GM18873 (cell line): ENCODE results near the gene NEBL.

Experiments used
- ATAC-seq: cut with Tn5 transposase; IDR thresholded peaks from one replicate; pipeline ENCODE4 v1.9.1; 2021; ENCODE audit warnings: mild to moderate bottlenecking, moderate library complexity, moderate number of reproducible peaks; ENCODE audit not compliant: unreplicated experiment, low FRiP score

The NEBL gene

DNA sequence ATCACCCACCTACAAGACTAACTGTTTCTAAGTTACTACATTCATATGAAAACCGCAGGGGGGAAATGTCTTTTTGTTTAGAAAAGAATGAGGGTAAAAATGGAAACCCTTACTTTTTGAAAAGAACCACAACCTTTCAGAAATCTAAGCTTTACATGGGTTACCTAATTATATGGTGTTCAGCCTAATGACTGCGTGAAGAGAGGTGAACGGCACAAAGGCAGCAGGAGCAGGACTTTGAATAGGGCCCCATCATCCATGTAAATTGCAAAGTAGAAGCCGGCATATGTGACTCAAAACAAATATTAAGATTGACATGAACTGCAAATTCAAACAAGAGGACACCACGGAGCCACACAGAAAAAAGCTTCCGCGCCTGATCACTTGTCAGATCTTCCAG is 25.1 kb downstream of the NEBL start:
- no peak for ATAC-seq

DNA sequence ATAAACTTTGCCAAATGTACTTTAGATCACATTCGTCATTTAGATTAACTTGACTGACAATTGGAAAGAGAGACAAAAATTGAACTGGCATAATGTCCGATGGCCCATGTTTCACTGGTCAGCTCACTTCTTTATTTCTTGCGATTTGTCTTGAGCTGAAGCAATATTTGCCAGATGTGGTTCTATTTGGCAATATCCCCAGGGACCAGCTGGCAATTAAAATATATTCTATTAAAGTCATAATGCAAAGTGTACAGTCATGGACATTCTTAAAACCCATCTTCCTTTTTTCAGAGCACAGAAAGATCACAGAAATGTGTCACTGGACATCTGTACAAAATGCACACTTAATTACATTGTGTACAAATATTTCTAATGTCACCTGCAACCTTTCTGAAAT is 26.3 kb downstream of the NEBL start:
- no peak for ATAC-seq

DNA sequence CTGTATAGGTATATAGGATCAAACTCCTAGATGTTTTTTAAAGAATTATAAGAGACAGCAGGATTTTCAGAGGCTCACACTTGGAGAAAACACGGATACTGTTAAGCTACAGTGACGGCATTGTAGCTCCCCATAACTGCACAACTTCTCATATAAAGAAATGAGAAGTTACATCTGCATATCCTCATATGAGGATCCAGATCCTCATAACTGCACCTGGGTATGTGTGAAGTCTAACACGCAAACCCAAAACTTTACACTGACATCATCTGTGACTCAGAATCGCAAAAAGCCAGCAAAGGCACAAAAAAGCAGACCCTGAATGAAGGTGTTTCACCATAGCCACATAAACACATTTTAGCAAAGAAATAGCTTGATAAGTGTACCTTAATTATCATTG is 34.1 kb downstream of the NEBL start:
- no peak for ATAC-seq

DNA sequence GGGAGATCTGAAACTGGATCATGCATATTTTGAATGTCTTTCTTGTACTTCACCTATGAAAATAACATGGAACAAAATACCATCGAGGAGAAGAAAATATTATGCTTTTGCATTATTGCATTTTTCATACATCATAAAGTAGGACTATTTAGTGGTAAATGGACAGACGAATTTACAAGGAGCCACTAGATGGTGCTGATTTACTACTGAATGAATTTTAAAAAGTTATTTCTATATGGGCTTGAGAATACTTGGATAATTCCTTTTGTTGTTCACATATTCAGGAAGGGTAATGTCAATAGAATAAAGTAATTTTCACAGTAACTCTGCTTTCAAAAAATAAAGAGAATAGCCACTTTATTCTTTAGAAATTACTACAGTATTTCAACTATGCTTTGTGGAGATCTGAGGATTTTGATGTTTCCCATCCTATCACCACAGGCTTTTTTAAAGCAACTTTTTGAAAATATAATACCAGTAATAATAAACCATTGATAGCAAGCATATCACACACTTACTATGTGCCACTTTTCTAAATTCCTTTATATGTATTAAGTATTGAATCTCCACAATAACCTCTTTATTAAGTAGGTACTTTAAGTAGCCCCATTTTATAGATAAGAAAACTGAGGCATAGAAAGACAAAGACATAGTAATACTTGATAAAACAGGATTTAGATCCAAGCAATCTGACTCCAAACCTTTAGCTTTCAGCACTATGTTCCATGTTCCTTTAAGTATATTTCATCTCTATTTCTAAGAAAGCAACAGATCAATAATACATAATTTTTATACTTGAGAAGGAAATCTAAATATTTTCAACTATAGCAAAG is 38.6 kb downstream of the NEBL start:
- ATAC-seq, result no peak

DNA sequence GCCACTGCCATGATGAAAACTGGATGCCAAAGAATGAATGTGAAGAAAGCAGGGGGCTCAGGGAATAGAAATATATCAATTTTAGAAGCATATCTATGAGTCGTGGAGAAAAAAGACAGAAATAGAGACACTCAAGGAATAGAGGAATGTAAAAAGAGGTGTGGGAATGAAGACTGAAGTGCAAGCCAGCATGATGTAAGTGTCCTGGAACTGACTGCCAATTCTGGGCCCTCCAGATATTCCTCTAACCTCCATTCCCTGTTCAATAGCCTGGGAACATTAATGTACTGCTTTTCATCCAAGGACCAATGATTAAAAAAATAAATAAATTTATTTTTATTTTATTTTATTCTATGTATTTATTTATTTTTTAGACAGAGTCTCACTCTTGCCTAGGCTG is 40.6 kb downstream of the NEBL start:
- ATAC-seq, result no peak

DNA sequence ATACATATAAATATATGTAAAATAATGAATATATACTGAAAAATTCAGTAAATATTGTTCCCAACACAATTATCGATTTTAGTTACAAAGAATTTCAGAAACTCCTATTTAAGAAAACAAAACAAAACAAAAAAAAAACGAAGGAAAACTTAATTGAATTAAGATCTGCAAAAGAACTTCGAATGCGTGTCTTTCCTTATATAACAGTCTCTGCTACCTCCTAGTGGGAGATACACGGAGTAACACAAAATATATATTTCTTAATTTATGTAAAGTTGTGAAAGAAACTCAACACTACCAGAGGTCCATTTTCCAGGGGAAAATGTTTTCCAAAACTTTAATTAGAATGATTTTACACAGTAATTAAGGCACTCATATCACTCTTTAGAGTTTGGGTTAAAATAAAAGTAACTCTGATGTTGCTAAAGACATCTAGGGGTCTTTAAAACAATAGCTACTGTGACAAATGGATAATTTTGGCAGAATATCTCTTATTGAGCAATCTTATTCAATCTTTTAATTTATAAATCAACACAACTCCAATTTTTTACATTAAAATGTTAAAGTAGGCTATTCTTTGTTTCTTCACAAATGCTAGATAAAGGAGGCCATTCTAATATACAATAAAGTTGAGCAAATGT is 41.6 kb downstream of the NEBL start:
- no peak for ATAC-seq

DNA sequence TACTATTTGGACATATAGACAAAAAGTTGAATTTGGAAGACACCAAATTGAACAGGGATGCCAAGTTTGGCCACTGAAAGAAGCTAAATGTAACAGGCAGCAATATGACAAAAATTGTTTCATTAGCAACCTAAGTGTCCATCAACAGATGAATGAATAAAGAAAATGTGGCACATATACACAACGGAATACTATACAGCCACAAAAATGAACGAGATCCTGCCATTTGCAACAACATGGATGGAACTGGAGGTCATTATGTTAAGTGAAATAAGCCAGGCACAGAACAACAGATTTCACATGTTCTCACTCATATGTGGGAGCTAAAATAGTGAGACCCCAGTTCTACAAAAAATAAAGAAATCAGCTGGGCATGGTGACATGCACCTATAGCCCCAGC is 43.8 kb downstream of the NEBL start:
- no peak for ATAC-seq

DNA sequence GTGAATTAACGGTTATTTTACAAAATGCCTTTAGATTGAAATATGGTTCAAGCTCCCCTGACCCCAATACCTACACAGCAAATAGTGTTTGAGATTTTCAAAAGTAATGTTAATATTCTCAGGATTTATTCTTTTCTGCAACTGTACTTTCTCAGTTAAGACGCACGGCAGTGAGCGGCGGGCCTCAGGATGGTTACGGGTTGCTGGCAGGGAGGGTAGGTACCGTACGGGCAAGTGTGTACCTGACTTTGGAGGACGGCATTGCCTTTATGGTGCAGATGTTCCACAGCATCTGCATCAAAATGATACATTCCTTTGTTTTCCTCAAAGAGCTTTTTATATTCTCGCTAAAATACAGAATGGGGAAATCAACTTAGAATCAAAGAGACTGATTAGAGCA is 44.8 kb downstream of the NEBL start:
- ATAC-seq, result no peak

DNA sequence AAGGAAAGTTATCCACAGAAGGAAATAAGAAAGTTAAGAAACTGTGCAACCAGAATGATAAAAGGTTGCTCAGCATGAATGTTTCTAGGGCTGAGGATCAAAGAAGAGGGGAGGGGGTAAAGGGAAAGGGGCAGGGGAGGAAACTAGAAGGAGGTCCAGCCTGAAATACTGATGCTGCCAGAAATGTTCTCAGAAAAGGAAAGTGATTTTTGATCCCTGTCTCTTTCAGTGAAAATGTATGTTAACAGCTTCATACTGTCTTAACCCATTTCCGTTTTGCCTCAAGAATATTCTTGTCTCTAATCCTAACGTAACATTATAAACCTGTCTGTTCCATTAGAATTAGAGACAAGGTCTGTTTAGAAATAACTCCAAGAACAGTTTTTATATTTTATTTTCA is 49.6 kb downstream of the NEBL start:
- ATAC-seq, result no peak

DNA sequence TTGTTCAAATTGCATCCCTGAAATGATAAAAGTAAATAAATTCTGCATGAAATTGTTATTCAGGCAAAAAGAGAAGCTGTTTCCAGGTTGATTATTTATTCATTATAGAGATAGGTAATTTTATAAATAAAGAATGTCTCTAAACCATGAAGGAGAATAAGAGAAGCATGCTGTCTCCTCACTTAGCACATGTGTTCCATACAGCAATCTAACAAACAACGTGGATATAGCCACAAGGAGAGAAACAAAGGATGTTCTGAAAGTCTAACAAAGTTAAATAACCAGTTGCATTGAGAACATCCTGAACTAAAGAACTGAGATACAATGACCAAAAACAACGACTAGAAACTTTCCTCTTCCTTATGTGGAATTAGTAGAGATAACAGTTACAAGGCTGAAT is 50.8 kb downstream of the NEBL start:
- no peak for ATAC-seq

DNA sequence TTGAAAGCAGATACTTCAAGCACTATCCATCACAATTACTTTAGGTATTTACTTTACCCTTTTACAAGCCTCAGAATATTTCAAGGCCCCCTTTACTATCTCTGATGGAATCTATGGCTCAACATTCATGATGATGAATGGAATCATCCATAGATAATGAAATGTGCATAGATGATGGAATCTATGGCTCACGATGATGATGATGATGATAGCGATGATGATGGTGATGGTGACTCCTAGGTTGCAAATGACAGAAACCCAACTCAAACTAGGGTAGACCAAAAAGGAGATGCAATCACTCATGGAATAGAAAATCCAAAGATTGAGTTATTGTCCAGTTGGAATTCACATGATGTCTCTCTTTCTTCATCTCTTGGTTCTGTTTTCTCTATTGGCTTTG is 55.7 kb downstream of the NEBL start:
- ATAC-seq, result no peak

DNA sequence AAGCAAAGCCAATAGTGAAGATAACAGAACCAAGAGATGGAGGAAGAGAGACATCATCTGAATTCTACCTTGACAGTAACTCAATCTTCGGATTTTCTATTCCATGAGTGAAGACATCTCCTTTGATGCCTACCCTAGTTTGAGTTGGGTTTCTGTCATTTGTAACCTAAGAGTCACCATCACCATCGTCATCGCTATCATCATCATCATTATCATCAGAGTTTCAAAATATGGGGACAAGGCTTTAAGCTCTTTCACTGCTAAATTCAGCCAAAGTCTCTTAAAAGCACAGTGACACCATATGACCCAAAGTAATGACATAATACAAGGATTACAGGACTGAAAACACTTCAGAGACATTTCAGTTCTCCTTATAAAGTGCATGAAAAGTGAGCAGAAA is 57.2 kb downstream of the NEBL start:
- no peak for ATAC-seq

DNA sequence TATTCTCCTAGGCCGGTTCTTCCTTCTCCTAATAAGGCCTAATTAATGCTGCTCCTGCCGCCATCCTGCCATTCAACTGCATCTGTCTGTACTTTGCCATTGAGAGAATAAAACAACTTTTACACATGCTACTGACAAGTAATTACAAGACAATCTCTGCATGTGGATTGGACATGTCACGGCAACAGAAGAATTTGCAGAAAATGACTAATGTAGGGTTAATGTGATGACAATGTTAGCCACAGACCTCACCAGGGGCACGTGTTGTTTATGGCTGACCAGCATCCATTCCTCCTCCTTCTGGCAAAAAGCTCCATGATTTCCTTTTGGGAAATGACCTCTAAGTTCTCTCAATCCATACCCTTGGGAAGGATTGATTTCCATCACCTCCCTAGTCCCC is 58.0 kb downstream of the NEBL start:
- no peak for ATAC-seq

DNA sequence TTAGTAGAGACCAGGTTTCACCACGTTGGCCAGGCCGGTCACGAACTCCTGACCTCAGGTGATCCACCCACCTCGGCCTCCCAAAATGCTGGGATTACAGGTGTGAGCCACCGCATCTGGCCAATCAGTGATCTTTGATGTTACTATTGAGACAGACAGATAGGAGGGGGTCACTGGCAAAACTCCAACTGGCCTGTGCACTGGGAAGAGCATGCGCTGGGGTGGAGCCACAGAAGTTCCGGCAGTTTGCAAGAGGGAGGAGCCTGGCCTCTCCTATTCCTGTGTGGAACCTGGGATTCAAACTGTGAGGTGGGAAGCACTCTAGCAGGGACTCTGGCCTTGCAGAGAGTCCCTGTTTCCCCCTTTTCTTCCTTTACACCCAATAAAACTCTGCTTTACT is 60.7 kb downstream of the NEBL start:
- no peak for ATAC-seq

DNA sequence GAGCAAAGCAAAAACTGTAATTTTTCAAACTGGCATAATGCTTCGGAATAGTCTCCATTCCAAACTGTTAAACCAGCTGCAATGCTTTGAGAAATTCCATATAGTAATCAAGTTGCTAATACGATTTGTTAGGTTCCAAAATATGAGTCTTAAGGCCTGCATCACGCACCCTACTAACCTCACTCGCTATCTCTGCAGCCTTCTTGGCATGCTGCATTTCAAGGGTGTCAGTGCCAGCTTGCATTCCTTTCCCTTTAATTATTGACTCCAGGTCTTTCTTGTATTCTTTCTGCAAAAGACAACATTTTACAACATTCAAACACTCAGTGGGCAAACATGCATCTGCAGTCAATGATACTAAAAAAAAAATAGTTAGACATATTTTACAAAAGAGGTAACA is 61.8 kb downstream of the NEBL start:
- ATAC-seq, result no peak

DNA sequence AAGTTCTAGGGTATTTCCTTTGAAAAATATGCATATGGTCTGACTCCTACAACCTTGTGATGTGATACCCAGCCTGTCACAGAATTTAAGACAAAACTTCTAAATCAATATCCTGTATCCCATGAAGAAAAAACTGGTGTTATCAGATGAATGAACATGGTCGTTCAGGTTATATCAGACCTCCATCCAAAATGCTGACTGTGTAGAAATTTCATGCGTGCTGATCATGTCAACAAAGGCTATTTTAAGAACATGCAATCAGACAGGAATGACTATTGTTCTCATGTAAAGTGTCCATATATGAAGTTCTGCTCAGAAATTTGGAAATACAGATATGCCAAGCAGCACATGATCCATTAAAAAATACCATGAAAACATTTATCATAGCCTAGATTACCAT is 62.3 kb downstream of the NEBL start:
- ATAC-seq, result no peak

DNA sequence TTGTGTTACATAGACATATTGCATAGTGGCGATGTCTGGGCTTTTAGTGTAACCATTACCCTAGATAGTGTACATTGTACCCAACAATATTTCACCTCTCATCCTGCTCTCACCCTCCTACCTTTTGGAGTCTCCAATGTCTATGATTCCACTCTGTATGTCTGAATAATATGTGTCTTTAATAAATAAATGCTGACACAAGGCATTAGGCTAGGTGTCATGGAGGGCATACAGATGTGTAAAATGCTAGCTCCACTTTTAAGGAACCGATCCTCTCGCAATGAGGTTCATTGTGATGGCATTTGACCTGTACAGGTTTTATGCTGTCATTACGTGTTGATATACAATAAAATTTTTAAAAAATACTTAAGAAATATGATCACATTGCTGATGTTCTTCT is 74.3 kb downstream of the NEBL start:
- no peak for ATAC-seq

DNA sequence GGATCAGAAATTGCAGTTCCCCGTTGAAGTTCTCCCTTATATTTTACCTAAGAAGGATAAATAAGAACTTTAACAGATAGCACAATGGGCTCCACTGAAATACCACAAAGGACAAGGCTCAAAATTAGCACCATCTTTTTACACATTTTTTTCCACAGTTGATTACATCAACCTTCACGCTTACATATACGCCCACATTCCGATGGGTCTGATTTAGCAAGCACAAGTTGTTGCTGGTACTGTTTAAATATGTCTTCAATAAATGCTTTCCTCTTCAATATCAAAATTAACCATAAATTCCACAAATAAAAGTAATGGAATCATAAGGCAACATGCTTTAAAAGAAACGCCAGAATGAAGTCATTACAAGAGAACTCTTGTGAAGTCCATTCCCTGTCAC is 79.5 kb downstream of the NEBL start:
- ATAC-seq, result no peak

DNA sequence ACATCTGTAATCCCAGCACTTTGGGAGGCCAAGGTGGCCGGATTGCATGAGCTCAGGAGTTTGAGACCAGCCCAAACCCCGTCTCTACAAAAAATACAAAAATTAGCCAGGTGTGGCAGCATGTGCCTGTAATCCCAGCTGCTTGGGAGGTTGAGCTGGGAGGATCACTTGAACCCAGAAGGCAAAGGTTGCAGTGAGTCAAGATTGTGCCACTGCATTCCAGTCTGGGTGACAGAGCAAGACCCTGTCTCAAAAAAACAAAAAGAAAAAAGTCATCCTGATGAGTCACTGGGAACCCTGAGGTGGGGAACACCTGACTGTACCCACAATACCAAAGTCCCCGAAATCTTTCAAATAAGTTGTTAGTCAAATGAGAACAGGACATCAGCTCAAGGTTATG is 80.0 kb downstream of the NEBL start:
- ATAC-seq, result no peak

DNA sequence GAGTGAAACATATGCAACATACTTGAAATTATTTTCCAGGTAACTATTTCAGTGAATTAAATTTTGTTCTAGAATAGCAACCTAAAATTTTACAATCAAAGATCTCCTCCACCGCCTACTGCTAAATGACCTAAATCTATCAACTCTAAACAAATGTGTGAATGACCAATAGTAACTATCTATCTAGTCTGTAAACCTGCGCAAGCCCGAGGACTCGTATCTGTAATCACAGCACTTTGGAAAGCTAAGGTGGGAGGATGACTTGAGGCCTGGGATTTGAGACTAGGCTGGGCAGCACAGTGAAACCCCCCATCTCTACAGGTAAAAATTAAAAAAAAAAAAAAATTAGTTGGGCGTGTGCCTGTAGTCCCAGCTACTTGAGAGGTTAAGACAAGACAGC is 83.0 kb downstream of the NEBL start:
- ATAC-seq, result no peak

DNA sequence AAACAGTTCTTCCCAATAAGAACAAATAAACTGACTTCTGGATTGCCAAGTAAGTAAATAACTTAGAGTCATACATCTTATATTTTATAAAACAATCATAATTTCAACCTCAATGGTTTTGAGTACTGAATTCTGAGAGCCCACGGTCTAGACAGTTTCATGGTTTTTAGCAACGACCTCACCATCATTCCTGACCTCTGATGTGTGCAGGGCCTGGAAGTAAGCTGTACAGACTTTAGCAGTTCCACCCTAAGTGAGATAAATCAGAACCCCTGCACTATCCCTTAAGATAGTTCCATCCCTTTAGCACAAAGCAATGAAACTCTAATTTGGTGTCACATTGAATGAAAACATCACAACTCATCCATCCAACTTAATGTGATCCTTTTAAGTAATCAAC is 86.0 kb downstream of the NEBL start:
- no peak for ATAC-seq

DNA sequence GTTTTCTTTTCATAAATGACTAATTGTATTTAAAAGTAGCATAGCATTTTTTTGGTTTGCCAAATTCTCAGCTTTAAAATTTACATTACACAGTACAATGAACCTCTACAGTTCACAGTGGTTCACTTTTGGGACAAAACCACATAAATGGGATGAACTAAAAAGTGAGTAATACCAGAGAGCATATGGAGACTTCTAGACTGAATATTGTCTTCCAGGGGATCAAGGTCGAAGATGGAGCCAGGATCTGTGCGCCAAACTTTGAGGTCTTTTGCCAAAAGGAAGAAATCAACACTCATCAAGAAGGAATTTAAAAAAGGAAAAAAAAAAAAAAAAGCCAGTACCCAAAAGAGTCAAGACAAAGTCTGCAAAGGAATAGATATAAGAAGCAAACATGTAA is 87.5 kb downstream of the NEBL start:
- no peak for ATAC-seq
